HepG2 (cell line): Measurements from ENCODE around the gene PRKACA. TPM values are rescaled to one million over a fixed set of nuclear protein-coding genes. Genes with fewer than 3 reads are reported as not detected.

ENCODE experiments used
- ATAC-seq: fragments of 200-7000 bp; cut with Tn5 transposase; 3 replicates; pipeline ENCODE4 v1.9.1; 2020; ENCODE audit warnings: mild to moderate bottlenecking, moderate library complexity
- BruUV-seq: library from RNA; stranded (reverse); fragments of 400-500 nt; replicated peaks from 2 replicates; lab custom pipeline; 2021; lab: Mats Ljungman, UMichigan
- CTCF ChIA-PET: fragments of 300-600 bp; formaldehyde crosslinking; extraction: SDS; loops from one replicate; lab custom pipeline; 2021; ENCODE audit warnings: low total read pairs, inconsistent platforms, low intra/inter-chr PET ratio; lab: Yijun Ruan, JAX
- POLR2A ChIA-PET: fragments of 350-600 bp; sonication (Branson Sonifier 250); formaldehyde crosslinking; loops from one replicate; lab custom pipeline; 2020; ENCODE audit warnings: antibody characterized with exemption, inconsistent platforms; lab: Yijun Ruan, JAX
- DNase-seq: peaks from one replicate; pipeline ENCODE4 v3.0.0-alpha.2; 2015; ENCODE audit warnings: low spot score
- FAIRE-seq: peaks from 3 replicates; lab custom pipeline; 2011; peaks lifted over from hg19 to GRCh38; lab: Jason Lieb, UNC
- H2AFZ ChIP-seq: one replicate; pipeline ENCODE4 v1.6.1; 2011; ENCODE audit warnings: low read length, inconsistent platforms
- H3K27ac ChIP-seq: fragments of 300-600 bp; 3 replicates; pipeline ENCODE4 v1.8.0; 2011; ENCODE audit warnings: mixed run types, mild to moderate bottlenecking, mixed read lengths, low read length, inconsistent platforms; ENCODE audit not compliant: insufficient read depth; ENCODE audit errors: extremely low read length
- H3K27me3 ChIP-seq, 2 experiments: fragments of 200-600 bp in 1 of 2; 2 replicates in 1 of 2; 3 replicates in 1 of 2; pipeline versions ENCODE4 v1.6.0 to v1.8.0; 2011; ENCODE audit warnings: low read length in 2 of 2, mild to moderate bottlenecking in 2 of 2, moderate library complexity in 2 of 2, inconsistent platforms in 1 of 2; ENCODE audit not compliant: insufficient read depth in 2 of 2, control insufficient read depth in 1 of 2
- H3K36me3 ChIP-seq, 2 experiments: fragments of 200-600 bp in 1 of 2; replicated peaks in 1 of 2; 2 replicates in 1 of 2; 3 replicates in 1 of 2; pipeline versions ENCODE4 v1.5.1 to v1.8.0; 2011; ENCODE audit warnings: low read length in 2 of 2, inconsistent platforms in 1 of 2; ENCODE audit not compliant: insufficient read depth in 2 of 2, control insufficient read depth in 1 of 2
- H3K4me1 ChIP-seq: 2 replicates; pipeline ENCODE4 v1.5.1; 2012; ENCODE audit warnings: low read length, inconsistent platforms; ENCODE audit not compliant: insufficient read depth
- H3K4me2 ChIP-seq: 2 replicates; pipeline ENCODE4 v1.6.0; 2011; ENCODE audit warnings: low read depth, low read length, inconsistent platforms
- H3K4me3 ChIP-seq, 3 experiments: fragments of 200-600 bp in 1 of 3; sonication (generic), shearing (Covaris generic) in 1 of 3; replicated peaks in 1 of 3; 2 replicates each; pipeline ENCODE4 v1.5.1; 2011 to 2016; ENCODE audit warnings: low read length in 3 of 3, inconsistent platforms in 2 of 3, low read depth in 2 of 3, mild to moderate bottlenecking in 2 of 3, control low read depth in 1 of 3, mixed read lengths in 1 of 3; ENCODE audit not compliant: insufficient read depth in 1 of 3
- H3K79me2 ChIP-seq: one replicate; pipeline ENCODE4 v1.6.1; 2011; ENCODE audit warnings: low read length, inconsistent platforms; ENCODE audit not compliant: insufficient read depth
- H3K9ac ChIP-seq: 2 replicates; pipeline ENCODE4 v1.6.0; 2011; ENCODE audit warnings: mild to moderate bottlenecking, low read depth, low read length, inconsistent platforms; ENCODE audit not compliant: insufficient read depth
- H3K9me3 ChIP-seq: 2 replicates; pipeline ENCODE4 v1.5.1; 2012; ENCODE audit warnings: mild to moderate bottlenecking, low read length
- H4K20me1 ChIP-seq: 2 replicates; pipeline ENCODE4 v1.6.0; 2011; ENCODE audit warnings: inconsistent platforms, mild to moderate bottlenecking, low read length, moderate library complexity; ENCODE audit not compliant: insufficient read depth
- ESRRA ChIP-seq: sonication (generic); formaldehyde crosslinking; IDR thresholded peaks from 2 replicates; pipeline ENCODE4 v1.5.1; 2020; ENCODE audit warnings: mild to moderate bottlenecking, low read depth, missing genetic modification reagents
- GTF2F1 ChIP-seq: fragments of 150-350 bp; IDR thresholded peaks from 2 replicates; pipeline ENCODE4 v1.6.1; 2014; ENCODE audit warnings: low read length
- HMG20B ChIP-seq: conservative IDR thresholded peaks from 2 replicates; pipeline ENCODE4 v1.6.1; 2016; ENCODE audit warnings: missing genetic modification reagents, missing compliant biosample characterization
- IRX3 ChIP-seq: sonication (generic); formaldehyde crosslinking; IDR thresholded peaks from 2 replicates; pipeline ENCODE4 v1.8.1; 2023; ENCODE audit warnings: mild to moderate bottlenecking, low read depth, missing genetic modification reagents, borderline replicate concordance
- NRL ChIP-seq: sonication (generic); formaldehyde crosslinking; IDR thresholded peaks from 2 replicates; pipeline ENCODE4 v1.5.0; 2020; ENCODE audit warnings: missing genetic modification reagents, mild to moderate bottlenecking, moderate library complexity, borderline replicate concordance
- PITX1 ChIP-seq: sonication (generic); formaldehyde crosslinking; IDR thresholded peaks from 2 replicates; pipeline ENCODE4 v1.5.1; 2020; ENCODE audit warnings: mild to moderate bottlenecking, missing genetic modification reagents
- U2AF2 ChIP-seq: fragments of 200-400 bp; formaldehyde crosslinking; IDR thresholded peaks from 2 replicates; pipeline ENCODE4 v1.6.1; 2017; ENCODE audit warnings: low read depth, mild to moderate bottlenecking, low read length
- YEATS4 ChIP-seq: sonication (generic); formaldehyde crosslinking; IDR thresholded peaks from 2 replicates; pipeline ENCODE4 v1.4.0; 2020; ENCODE audit warnings: missing genetic modification reagents, borderline replicate concordance
- ZNF775 ChIP-seq: sonication (generic); formaldehyde crosslinking; IDR thresholded peaks from 2 replicates; pipeline ENCODE4 v1.4.0; 2020; ENCODE audit warnings: missing genetic modification reagents, mild to moderate bottlenecking, moderate library complexity, borderline replicate concordance
- ZZZ3 ChIP-seq: sonication (generic); formaldehyde crosslinking; IDR thresholded peaks from 2 replicates; pipeline ENCODE4 v1.4.0; 2020; ENCODE audit warnings: missing genetic modification reagents, mild to moderate bottlenecking, borderline replicate concordance
- WGBS: methylation state at CpG from one replicate; pipeline ENCODE4 v1.1.6; 2017; ENCODE audit warnings: low lambda C conversion rate; 5-methylcytosine and 5-hydroxymethylcytosine counted together
- in situ Hi-C: cut with HindIII; loops from 2 replicates; pipeline ENCODE4 v1.10.0; 2017; ENCODE audit warnings: low pct_unique_long_range_greater_than_20kb; ENCODE audit not compliant: extremely low pct_ligation_motif_present
- intact Hi-C: fragments of 100-400 bp; cut with micrococcal nuclease; formaldehyde crosslinking; loops from one replicate; pipeline ENCODE4 v1.10.0; 2022; ENCODE audit not compliant: unreplicated experiment
- polyA plus RNA-seq, 8 experiments: library from polyadenylated mRNA; depleted of rRNA in 3 of 8; stranded (reverse) in 7 of 8; unstranded in 1 of 8; fragments of >200 nt; fragmentation: Illumina TruSeq in 4 of 8; extraction: Trizol in 4 of 8; gene quantifications; 2 replicates each; pipeline versions ENCODE4 v1.2.1 to v1.2.3, GENCODE V29; 2011 to 2016; ENCODE audit warnings: low read depth in 4 of 8, missing spikeins in 1 of 8, mixed read lengths in 1 of 8; ENCODE audit not compliant: insufficient read depth in 1 of 8
- total RNA-seq, 5 experiments: library from RNA; depleted of rRNA; stranded (reverse); fragments of >200 nt; fragmentation: Illumina TruSeq; extraction: Trizol; gene quantifications; 2 replicates each; pipeline ENCODE4 v1.2.3, GENCODE V29; 2016; ENCODE audit warnings: low read depth in 1 of 5
- TF ChIP-seq, protein P1 (sequence below): sonication (generic); formaldehyde crosslinking; IDR thresholded peaks from 2 replicates; pipeline ENCODE4 v1.8.0; 2022; ENCODE audit warnings: mild to moderate bottlenecking, missing genetic modification reagents, moderate library complexity
- TF ChIP-seq, protein P2 (sequence below): IDR thresholded peaks from 2 replicates; pipeline ENCODE4 v1.6.1; 2016; ENCODE audit warnings: missing biosample characterization, missing genetic modification reagents, low read depth
- TF ChIP-seq, protein P3 (sequence below): sonication (generic); formaldehyde crosslinking; IDR thresholded peaks from 2 replicates; pipeline ENCODE4 v1.4.0; 2020; ENCODE audit warnings: missing genetic modification reagents, borderline replicate concordance

PRKACA gene
- total and polyA plus RNA-seq, 2 of the 13 experiments (the other 11 are each of a cell fraction or from before 2014, with no cell fraction given) = 11.0 to 18.2 TPM

DNA sequence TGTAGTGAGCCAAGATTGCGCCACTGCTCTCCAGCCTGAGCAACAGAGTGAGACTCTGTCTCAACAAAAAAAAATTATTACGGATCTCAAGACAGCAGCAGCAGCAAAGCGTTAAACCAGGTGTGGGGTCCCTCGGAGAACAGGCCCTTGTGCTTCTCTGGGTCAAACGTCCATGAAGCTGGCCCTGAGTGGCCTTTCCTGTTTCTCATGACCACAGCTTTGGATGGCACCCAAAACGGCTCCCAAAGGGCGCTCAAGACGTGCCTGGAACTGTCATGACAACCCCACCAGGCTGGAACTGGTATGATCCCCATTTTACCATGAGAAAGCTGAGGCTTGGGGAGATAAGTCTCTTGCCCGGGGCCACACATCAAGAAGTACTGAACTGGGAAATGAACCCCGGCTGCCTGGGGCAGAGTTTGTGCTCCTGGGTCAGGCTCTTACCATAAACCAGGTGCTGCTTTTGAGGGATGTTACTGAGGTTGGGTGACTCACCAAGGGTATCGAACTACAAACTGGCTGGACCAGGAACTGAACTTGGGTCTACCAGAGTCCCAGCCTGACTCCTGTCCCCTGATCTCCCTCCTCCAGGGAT lies 15.4 kb downstream of the PRKACA start:
- DNase-seq = no peak
- Histone ChIP-seq H3K4me3 (no peak overlapping the region), H3K79me2 (no peaks in the 10 kb centered on the region), H3K4me2 (no peak overlapping the region)
- CTCF ChIA-PET = no interaction called here
- 97% methylated on average over 9 of the region's 11 CpGs for WGBS
- TF ChIP-seq YEATS4 = no peak
- no peak for TF ChIP-seq PITX1
- TF ChIP-seq U2AF2 = no peak
- TF ChIP-seq, protein P1, sequence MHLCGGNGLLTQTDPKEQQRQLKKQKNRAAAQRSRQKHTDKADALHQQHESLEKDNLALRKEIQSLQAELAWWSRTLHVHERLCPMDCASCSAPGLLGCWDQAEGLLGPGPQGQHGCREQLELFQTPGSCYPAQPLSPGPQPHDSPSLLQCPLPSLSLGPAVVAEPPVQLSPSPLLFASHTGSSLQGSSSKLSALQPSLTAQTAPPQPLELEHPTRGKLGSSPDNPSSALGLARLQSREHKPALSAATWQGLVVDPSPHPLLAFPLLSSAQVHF (CRISPR knock-in tag) = no peak
- TF ChIP-seq HMG20B (CRISPR knock-in tag) = no peak
- TF ChIP-seq GTF2F1 = no peak
- TF ChIP-seq ZZZ3 (CRISPR knock-in tag) = no peak
- no peak for TF ChIP-seq NRL (CRISPR knock-in tag)
- TF ChIP-seq ESRRA (CRISPR knock-in tag) = no peak
- no peak for TF ChIP-seq ZNF775 (CRISPR knock-in tag)
- TF ChIP-seq, protein P2, sequence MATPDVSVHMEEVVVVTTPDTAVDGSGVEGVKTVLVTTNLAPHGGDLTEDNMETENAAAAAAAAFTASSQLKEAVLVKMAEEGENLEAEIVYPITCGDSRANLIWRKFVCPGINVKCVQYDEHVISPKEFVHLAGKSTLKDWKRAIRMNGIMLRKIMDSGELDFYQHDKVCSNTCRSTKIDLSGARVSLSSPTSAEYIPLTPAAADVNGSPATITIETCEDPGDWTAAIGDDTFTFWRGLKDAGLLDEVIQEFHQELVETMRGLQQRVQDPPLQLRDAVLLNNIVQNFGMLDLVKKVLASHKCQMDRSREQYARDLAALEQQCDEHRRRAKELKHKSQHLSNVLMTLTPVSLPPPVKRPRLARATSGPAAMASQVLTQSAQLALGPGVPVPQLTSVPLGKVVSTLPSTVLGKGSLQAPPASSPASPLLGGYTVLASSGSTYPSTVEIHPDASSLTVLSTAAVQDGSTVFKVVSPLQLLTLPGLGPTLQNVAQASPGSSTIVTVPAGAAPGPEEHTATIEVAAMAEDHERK (CRISPR knock-in tag) = no peak
- TF ChIP-seq, protein P3, sequence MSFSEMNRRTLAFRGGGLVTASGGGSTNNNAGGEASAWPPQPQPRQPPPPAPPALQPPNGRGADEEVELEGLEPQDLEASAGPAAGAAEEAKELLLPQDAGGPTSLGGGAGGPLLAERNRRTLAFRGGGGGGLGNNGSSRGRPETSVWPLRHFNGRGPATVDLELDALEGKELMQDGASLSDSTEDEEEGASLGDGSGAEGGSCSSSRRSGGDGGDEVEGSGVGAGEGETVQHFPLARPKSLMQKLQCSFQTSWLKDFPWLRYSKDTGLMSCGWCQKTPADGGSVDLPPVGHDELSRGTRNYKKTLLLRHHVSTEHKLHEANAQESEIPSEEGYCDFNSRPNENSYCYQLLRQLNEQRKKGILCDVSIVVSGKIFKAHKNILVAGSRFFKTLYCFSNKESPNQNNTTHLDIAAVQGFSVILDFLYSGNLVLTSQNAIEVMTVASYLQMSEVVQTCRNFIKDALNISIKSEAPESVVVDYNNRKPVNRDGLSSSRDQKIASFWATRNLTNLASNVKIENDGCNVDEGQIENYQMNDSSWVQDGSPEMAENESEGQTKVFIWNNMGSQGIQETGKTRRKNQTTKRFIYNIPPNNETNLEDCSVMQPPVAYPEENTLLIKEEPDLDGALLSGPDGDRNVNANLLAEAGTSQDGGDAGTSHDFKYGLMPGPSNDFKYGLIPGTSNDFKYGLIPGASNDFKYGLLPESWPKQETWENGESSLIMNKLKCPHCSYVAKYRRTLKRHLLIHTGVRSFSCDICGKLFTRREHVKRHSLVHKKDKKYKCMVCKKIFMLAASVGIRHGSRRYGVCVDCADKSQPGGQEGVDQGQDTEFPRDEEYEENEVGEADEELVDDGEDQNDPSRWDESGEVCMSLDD = no peak
- no peak for TF ChIP-seq IRX3 (CRISPR knock-in tag)
- TF ChIP-seq, all 625 proteins: peak for 0
- Histone ChIP-seq H3K9ac (no peak overlapping the region), H3K9me3 (no peaks in the 10 kb centered on the region), H2AFZ (no peak overlapping the region), H3K4me1 (no peaks in the 10 kb centered on the region), H3K27ac (no peak overlapping the region), H3K27me3 (no peaks in the 10 kb centered on the region), H4K20me1 (no peaks in the 10 kb centered on the region), H3K36me3 (peaks cover 10 to 23% of the 10 kb centered on the region in 2 experiments)
- intact Hi-C loops (no loop called here), in situ Hi-C loops (no loop called here)
- ATAC-seq (no peak), FAIRE-seq (no peak)
- no TSS peak for BruUV-seq
- POLR2A ChIA-PET = no interaction called here
